Hepatocyte (in vitro differentiated cells): ENCODE measurements around the gene LRRC8D.

Experiments
- EZH2 ChIP-seq: fragments of 200-600 bp; sonication (generic); IDR thresholded peaks from 2 replicates; pipeline ENCODE4 v1.6.1; 2016; ENCODE audit warnings: antibody characterized with exemption, mild to moderate bottlenecking, borderline replicate concordance
- EZH2phosphoT487 ChIP-seq: fragments of 200-600 bp; sonication (generic); IDR thresholded peaks from one replicate; pipeline ENCODE4 v1.6.1; 2018; ENCODE audit warnings: antibody characterized with exemption, mild to moderate bottlenecking, low read depth, moderate library complexity; ENCODE audit not compliant: unreplicated experiment, severe bottlenecking
- TF ChIP-seq, protein P1 (sequence below): fragments of 200-600 bp; sonication (generic); IDR thresholded peaks from 2 replicates; pipeline ENCODE4 v1.5.1; 2016; ENCODE audit warnings: antibody characterized with exemption, mild to moderate bottlenecking; ENCODE audit not compliant: poor library complexity

DNA sequence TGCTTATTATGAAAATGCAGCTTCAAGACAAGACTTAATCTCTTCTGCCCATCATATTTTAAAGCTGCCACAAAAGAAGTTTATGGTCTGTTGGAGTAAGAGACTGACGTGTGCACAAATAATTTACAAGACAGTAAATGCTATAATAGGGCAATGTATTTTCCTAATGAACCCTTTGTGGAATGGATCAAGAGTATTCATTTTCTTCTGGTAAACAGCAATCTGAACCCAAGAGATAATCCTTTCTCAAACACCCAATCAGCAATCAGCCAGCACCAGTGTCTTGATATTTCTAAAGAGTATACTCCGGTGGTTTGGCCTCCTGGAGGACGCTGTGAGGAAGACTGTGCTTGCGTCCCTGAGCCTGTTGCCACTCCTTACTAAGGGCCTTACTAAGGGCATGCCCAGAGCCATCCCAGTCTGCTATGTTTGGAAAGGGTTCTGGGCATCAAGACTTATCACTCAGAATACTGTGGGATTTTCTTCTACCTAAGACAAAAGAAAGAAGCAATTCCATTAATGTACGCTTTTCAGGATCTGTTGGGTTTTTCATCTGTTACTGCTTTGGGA lies 48.8 kb upstream of the LRRC8D start:
- TF ChIP-seq, protein P1, sequence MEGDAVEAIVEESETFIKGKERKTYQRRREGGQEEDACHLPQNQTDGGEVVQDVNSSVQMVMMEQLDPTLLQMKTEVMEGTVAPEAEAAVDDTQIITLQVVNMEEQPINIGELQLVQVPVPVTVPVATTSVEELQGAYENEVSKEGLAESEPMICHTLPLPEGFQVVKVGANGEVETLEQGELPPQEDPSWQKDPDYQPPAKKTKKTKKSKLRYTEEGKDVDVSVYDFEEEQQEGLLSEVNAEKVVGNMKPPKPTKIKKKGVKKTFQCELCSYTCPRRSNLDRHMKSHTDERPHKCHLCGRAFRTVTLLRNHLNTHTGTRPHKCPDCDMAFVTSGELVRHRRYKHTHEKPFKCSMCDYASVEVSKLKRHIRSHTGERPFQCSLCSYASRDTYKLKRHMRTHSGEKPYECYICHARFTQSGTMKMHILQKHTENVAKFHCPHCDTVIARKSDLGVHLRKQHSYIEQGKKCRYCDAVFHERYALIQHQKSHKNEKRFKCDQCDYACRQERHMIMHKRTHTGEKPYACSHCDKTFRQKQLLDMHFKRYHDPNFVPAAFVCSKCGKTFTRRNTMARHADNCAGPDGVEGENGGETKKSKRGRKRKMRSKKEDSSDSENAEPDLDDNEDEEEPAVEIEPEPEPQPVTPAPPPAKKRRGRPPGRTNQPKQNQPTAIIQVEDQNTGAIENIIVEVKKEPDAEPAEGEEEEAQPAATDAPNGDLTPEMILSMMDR, result no peak
- TF ChIP-seq EZH2, result no peak
- TF ChIP-seq EZH2phosphoT487, result no peak
